ENCODE data around the gene ATAD1. TPM values are rescaled to one million over a fixed set of nuclear protein-coding genes. Genes with fewer than 3 reads are reported as not detected.
"Not testable (repeated sequence)": the region's sequence is repeated elsewhere in the genome, so short reads cannot be mapped to it uniquely, and the experiment has no call there.

ATAD1 gene
- total RNA-seq, 1 donor from 2014 or later: 84.8 TPM

DNA sequence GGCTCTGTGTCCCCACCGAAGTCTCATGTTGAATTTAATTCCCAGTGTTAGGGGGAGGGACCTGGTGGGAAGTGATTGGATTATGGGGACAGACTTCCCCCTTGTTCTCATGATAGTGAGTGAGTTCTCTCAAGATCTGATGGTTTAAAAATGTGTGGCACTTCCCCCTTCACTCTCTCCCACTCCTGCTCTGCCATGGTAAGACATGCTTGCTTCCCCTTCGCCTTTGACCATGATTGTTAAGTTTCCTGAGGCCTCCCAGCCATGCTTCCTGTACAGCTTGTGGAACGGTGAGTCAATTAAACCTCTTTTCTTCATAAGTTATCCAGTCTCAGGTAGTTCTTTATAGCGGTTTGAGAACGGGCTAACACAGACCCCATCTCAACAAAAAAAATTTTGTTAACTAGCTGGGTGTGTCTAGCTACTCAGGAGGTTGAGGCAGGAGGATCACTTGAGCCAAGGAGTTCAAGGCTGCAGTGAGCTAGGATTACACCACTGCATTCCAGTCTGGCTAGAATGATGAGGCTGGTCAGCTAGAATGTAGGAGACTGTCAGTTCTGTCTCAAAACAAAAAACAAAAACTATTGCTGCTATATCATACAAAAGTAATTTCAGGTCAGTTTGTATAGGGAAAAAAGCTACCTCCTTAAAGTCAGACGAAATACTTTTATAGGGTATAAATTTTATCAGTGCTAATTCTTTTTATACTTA lies 57.7 kb downstream of the ATAD1 start:
- DNase-seq (ENCODE audit: low read depth): peak; percentile 10

DNA sequence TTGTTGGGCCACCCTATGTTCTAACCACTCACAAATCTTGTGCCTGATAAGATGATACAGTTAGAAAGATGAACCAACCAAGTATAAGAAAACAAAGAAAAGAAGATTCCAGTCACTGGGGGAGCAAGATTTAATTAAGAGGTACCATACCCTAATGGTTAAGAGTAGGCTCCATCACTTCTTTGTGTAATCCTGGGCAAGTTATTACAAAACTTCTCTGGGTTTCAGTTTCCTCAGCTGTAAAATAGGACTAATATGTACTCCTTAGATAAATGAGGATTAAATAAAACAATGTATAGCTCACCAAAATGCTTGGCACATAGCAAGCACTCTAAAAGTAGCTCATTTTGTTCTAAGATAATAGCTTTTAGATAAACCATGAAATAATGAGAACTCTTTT lies 58.5 kb downstream of the ATAD1 start:
- DNase-seq (ENCODE audit: low read depth): no peak

DNA sequence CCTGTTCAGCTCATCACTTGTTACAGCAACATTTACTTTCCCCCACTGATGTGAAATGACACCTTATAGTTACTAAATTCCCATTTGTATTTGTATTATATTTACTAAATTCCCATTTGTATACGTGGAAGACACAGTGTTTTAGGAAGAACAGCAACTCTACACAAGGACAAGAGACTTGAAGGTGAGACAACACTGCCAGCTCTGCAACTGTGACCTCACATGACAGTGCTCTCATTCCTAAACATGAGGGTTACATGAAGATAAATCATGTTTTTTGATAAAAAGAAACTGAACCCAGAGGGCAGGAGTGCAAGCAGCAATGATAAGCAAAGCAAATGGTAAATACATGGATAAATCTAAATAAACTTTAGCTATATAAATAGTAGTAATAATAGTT lies 60.3 kb downstream of the ATAD1 start:
- no peak for DNase-seq (ENCODE audit: low read depth)

DNA sequence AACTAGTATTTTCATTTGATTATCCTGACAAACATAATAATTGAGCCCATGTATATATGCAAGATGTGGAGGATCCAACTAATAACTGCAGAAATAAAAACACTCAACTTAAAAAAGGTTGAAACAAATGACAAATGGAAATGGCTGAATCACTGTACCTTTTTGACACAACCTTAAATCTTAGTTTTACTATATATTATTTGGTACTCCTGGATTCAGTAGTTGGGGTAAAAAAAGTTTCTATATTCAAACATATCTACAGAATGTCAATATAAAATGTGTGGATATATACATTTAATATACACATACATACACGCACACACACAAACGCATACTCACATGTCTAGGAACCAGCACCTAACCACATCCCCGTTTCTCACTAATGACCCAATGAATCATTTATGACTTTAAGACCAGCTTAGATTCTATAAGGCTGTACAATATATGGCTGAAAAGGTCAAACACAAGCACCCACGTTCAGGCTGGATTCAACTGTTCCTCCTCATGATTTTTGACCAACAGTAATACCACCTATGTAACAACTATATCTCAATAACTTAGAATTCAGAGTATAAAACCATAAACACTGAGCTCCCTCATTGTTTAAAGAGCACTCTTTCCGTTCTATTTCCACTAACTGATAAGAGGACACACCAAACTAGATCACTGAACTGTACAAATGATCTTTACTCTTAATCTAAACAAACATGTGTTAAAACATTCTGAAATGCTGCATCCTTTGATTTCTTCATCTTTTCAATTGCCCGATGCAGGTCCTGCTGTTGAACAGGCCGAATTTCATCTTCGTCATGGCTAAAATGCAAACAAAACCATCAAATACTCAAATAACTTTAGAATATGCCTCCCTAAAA lies 63.8 kb downstream of the ATAD1 start:
- DNase-seq (ENCODE audit: low read depth): no peak

DNA sequence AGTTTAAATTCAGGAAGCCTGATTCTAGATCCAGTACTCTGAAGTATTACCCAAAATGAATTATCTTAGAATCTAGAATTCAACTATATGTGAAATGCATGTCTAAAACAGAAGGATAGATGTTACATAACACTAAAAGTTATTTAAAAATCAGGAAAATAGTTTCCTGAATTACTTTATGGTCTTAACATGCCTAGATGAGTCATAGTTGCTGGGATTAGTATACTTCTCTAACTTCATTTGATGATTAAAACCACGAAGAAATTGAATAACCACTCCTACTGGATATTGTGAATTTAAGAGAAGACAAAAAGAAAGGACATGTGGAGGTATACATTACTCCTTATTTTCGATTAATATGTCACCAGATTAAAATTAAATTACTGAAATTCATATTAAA lies 65.5 kb downstream of the ATAD1 start:
- peak; percentile 50 for DNase-seq (ENCODE audit: low read depth)

GRCh38 chr10:87751274-87751673 lies 66.8 kb downstream of the ATAD1 start:
- no peak for DNase-seq (ENCODE audit: low read depth)

DNA sequence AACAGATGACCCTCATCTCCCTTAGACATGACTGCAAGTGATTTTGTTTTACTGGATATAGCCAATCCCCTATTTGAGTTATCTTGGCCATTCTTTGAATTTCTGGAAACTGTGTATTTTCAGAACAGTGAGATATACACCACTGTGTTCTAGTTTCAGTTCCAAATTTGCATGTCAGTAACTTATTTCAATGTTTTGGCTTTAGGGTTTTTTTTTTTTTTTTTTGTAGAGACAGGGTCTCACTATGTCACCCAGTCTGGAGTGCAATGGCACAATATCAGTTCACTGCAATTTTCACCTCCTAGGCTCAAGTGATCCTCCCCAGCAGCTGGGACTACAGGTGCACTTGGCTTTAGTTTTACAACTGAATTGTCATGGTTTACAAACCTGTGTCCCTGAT lies 67.2 kb downstream of the ATAD1 start:
- no peak for DNase-seq (ENCODE audit: low read depth)

- DNase-seq (ENCODE audit: low read depth): peak; percentile 41
Measured at GRCh38 chr10:87750001-87750671, 67.9 kb downstream of the ATAD1 start.

- not testable (repeated sequence) for DNase-seq (ENCODE audit: low read depth)
Measured at GRCh38 chr10:87748244-87748643, 69.8 kb downstream of the ATAD1 start.

DNA sequence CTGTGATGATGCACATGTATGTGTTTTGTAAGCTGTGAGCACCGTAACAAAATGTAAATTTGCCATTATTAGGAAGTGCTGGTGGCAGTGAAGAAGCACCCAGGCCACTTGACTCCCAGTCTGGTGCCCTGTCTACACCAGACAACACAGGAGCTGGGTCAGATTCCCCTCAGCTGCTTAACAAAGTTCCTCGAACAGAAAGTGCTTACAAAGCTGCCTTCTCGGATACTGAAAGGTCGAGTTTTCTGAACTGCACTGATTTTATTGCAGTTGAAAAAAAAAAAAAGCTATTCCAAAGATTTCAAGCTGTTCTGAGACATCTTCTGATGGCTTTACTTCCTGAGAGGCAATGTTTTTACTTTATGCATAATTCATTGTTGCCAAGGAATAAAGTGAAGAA lies 71.1 kb downstream of the ATAD1 start:
- no peak for DNase-seq (ENCODE audit: low read depth)

GRCh38 chr10:87744606-87745005 lies 73.4 kb downstream of the ATAD1 start:
- no peak for DNase-seq (ENCODE audit: low read depth)

DNA sequence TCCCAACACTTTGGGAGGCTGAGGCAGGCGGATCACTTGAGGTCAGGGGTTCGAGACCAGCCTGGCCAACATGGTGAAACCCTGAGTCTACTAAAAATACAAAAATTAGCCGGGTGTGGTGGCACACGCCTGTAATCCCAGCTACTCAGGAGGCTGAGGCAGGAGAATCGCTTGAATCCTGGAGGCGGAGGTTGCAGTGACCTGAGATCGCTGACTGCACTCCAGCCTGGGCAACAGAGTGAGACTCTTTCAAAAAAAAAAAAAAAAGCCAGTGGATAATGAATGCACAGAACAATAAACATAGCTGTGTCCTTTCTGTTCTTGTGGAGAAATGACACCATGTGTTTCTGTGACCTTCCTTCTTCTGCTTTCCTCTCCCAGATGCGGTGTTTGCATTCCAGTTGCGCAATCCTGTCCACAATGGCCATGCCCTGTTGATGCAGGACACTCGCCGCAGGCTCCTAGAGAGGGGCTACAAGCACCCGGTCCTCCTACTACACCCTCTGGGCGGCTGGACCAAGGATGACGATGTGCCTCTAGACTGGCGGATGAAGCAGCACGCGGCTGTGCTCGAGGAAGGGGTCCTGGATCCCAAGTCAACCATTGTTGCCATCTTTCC lies 74.9 kb downstream of the ATAD1 start:
- DNase-seq (ENCODE audit: low read depth): not testable (repeated sequence)

GRCh38 chr10:87740254-87740655 lies 77.8 kb downstream of the ATAD1 start:
- DNase-seq (ENCODE audit: low read depth): no peak

DNA sequence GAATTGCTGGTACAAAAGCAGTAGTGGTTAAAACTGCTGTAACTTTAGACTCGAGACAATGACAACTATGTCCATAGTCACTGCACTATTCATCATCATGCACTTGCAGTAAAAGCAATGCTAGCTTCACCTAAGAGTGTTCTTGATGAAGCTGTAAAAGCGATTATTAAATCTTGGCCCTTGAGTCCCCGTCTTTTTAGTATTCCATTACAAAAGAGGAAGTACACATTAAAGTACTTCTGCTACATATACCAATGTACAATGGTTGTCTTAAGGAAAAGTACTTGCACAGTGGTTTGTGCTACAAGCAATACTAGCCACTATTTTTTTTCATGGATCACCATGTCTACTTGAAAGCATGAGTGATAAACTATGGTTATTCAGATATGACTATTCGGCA lies 78.3 kb downstream of the ATAD1 start:
- DNase-seq (ENCODE audit: low read depth): peak; percentile 18

DNA sequence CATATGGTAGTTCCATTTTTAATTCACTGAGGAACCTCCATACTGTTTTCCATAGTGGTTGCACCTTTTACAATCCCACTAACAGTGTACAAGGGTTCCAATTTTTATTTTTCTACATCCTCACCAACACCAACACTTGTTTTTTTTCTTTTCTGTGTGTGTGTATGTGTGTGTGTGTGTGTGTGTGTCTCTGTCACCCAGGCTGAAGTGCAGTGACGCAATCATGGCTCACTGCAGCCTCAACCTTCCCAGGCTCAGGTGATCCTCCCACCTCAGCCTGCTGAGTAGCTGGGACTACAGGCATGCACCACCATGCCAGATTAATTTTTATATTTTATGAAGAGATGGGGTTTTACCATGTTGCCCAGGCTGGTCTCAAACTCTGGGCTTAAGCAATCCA lies 79.8 kb downstream of the ATAD1 start:
- not testable (repeated sequence) for DNase-seq (ENCODE audit: low read depth)

GRCh38 chr10:87734987-87735827 lies 82.8 kb downstream of the ATAD1 start:
- DNase-seq (ENCODE audit: low read depth): peak; percentile 65

DNA sequence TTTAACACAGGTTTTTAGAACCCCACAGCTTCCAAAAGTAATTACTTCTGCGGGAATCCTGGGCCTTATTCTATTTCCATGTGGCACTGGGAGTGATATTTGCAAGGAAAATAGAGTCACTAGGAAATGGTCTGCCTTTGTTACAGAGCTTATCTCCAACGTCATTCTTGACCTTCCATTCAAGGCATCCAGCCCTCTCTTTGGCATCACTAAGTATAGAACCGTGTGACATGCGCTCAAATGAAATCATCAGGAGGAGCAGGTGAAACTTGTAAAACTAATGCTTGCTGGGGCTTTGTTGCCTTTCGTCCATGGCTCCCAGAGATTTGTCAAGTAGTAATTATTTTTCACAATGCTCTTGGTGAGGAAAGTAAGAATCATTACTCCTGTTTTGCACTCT lies 84.9 kb downstream of the ATAD1 start:
- no peak for DNase-seq (ENCODE audit: low read depth)

- DNase-seq (ENCODE audit: low read depth): no peak
Measured at GRCh38 chr10:87729940-87730339, 88.1 kb downstream of the ATAD1 start.

DNA sequence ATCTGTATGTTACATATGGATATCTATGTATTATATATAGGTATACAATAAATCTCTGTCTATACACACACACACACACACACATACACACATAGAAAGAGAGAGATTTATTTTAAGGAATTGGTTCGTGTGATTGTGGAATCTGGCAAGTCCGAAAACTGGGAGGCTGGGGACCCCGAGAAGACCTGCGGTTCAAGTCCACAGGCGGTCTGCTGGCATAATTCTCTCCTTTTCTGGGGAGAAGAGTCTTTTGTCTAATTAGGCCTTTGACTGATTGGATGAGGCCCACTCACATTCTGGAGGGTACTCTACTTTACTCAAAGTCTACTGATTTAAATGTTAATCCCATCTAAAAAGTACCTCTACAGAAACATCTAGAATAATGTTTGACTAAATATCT lies 93.2 kb downstream of the ATAD1 start:
- DNase-seq (ENCODE audit: low read depth): no peak

- DNase-seq (ENCODE audit: low read depth): no peak
Measured at GRCh38 chr10:87723500-87723899, 94.5 kb downstream of the ATAD1 start.

DNA sequence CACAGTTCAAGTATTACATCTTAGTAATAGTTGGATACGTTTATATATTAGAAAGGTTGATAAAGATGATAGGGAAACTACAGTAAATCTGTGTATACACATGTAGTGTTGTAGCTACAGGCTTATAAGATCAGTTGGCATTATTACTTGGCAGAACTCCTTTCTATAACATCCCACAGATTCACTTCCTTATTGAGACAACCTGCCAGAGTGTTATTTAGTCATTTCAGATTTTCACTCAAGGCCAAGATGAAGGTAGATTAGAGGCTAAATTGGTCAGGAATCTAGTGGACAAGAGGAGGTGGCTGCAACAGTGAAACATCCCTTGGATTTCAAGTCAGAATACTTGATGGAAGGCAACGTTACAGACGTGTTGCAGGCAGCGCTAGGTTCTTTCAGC lies 95.3 kb downstream of the ATAD1 start:
- no peak for DNase-seq (ENCODE audit: low read depth)

All from myocyte (in vitro differentiated cells).